ENCODE measurements around the gene SPOUT1.

Gene SPOUT1

DNA sequence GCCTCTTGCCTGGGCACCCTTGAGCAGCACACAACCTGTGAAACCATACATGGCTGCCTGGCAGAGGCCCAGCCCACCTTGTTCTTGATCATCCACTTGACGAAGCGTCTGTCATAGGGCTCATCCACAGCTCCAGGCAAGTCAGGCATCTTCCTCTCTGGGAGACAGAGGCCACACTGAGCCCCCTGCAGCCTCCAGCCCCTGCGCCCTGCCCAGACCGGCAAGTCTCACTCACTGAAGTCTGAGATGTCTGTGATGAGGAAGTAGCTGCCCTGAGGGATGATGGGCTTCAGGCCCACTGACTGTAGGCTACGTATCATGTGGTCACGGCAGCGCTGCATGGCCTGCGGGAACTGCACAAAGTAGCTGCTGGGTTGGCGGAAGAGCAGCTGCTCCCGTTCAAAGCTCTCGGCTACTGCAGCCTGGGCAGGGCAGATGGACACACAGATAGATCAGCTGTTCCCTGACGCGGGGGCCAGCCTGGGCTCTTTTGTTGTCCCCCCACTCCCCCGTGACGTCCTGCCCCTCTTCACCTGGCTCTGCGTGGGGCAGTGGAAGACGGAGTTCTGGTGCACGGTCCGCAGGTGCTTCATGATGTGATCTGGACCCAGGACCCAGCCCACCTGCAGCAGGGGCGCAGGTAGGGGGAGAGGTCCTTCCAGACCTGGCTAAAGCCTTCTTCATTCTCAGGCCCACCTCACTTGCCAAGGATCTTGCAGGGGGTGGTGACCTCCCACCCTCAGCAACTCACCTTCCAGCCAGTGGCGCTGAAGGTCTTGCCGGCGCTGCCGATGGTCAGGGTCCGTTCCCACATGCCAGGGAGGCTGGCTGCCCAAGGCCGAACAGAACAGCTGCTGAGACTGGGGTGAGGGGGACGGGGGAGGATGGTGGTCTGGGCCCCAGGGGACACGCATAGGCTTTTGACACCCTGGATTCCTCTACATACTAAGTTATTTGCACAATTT is 5.9 kb upstream of the SPOUT1 start:
- DNase-seq, result no peak

- DNase-seq, result no peak
These were observed 4.1 kb upstream of the SPOUT1 start for GRCh38 chr9:128833696-128834095.

GRCh38 chr9:128828719-128829452 is 708 bp downstream of the SPOUT1 start:
- DNase-seq, result no peak

DNA sequence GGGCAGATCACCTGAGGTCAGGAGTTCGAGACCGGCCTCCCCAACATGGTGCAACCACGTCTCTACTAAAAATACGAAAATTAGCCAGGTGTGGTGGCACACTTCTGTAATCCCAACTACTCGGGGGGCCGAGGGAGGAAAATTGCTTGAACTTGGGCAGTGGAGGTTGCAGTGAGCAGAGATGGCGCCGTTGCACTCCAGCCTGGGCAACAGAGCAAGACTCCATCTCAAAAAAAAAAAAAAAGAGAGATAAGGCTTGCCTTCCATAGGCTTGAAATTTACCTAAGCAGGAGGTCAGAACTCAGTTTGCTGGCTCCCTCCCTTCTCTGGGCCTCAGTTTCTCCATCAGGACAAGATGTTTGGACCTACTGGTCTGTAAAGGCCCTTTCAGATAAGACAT is 1.3 kb downstream of the SPOUT1 start:
- no peak for DNase-seq

DNA sequence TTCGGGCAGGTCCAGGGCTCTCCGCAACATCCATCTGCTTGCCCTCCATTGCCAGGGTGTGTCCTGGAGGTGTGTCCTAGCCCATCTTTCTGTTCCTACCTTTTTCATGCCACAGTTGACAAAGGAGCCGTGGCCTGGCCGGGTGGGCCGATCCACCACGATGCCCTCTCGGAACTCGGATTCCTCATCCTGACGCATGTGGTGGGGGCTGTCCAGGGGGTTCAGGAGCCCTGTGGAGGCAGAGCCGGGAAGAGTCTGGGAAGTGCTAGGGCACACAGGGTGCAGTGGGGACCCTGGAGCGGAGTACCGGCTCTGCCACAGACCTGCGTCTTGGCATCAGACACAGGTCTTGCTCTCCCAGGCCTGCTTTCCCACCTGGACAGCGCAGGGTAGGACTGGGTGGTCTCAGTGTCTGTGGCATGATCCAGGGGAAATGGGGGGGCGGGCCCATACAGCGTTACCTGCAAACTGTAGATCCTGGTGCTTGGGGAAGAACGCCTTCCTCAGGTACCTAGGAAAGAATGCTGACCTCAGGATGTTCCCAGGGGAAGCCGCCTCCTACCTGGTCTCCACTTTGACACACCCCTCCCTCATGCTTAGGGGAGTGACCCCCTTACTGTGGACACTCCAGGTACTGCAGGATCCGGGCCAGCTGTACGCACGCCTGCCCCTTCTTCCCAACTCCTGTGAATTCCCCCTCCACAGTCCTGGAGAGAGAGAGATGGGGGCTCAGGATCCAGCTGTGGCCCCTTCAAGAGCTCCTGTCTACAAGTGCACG is 3.5 kb downstream of the SPOUT1 start:
- no peak for DNase-seq

DNA sequence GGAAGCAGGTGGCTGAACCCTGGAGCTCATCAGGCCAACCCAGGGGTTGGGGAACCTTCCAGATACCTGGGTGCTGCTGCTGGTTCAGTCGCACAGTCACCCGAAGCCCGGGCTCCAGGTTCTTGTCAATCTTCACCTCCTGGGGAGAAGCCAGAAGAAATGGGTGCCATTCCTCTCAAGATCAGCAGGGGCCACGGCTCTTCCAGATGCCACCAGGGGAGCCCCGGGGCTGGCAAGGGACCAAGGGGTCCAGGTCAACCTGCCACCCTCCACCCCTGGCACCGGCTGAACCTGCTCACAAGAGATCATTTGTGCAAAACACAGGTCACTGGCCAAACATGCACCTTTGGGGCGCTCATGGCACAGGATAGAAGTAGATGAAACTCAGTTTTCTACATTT is 4.7 kb downstream of the SPOUT1 start:
- DNase-seq, result no peak

- DNase-seq, result no peak
These were observed 5.6 kb downstream of the SPOUT1 start for GRCh38 chr9:128823903-128824406.

DNA sequence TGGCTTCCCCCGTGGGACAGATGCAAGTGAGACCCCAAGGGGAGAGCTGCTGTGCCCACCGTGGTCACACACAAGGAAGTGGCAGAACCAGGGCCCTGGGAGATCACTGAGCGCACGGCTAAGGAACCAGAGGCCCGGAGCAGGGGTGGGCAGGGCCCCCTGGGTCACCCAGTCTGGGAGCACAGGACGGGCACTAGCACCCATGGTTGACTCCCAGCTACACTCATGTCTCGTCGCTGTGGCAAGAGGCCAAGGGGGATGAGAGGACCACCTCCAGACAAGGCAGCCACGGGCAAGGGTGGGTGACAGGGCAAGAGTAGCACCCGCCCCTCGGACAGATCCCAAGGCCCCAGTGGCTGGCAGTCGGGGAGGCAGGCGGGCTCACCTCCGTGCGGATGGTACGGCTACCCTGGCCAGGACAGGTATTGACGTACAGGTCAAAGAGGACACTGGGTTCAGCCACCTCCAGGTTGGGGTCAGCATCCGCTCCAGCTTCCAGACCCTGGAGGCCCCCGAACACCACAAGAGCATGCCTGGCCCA is 6.2 kb downstream of the SPOUT1 start:
- no peak for DNase-seq

GRCh38 chr9:128822407-128823042 is 7.1 kb downstream of the SPOUT1 start:
- DNase-seq, result no peak

DNA sequence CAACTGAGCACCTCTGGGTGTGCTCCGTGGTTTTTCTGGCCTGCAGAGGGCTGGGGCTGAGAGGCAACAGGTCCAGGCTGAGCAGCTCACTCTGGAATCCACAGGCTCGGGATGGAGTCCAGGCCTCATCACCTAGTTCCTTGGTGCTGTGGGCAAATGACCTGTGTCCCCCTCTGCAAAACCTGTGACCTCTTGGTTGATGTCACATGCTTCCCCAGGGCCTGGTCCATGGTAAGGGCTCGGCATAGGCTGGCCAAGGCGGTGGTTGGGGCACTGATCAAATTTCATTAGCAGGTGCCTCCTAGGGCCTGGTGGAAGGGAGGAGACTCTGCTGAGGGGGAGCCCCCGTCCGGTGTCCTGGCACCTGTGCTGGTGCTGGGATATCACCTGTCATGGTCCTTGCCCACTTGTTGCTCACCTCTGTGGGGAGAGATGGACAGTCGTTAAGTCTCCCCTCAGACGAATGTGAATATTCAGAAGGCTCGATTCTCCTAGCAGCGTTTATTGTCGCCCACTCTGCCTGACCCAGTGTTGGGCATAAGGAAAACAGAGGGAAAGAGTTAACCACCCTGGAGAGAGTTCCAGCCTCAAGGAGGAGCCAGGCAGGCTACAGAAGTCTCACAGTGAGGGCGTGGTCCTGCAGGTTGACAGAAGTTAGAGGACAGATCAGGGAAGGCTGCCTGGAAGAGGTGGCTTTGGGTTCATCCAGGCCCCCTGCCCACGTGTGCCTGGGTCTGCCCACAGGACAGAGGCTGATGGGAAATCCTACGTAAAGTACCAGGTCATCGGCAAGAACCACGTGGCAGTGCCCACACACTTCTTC is 7.8 kb downstream of the SPOUT1 start:
- DNase-seq, result no peak

- DNase-seq, result no peak
These were observed 8.7 kb downstream of the SPOUT1 start for GRCh38 chr9:128820665-128821583.

- no peak for DNase-seq
These were observed 9.6 kb downstream of the SPOUT1 start for GRCh38 chr9:128819716-128820664.

DNA sequence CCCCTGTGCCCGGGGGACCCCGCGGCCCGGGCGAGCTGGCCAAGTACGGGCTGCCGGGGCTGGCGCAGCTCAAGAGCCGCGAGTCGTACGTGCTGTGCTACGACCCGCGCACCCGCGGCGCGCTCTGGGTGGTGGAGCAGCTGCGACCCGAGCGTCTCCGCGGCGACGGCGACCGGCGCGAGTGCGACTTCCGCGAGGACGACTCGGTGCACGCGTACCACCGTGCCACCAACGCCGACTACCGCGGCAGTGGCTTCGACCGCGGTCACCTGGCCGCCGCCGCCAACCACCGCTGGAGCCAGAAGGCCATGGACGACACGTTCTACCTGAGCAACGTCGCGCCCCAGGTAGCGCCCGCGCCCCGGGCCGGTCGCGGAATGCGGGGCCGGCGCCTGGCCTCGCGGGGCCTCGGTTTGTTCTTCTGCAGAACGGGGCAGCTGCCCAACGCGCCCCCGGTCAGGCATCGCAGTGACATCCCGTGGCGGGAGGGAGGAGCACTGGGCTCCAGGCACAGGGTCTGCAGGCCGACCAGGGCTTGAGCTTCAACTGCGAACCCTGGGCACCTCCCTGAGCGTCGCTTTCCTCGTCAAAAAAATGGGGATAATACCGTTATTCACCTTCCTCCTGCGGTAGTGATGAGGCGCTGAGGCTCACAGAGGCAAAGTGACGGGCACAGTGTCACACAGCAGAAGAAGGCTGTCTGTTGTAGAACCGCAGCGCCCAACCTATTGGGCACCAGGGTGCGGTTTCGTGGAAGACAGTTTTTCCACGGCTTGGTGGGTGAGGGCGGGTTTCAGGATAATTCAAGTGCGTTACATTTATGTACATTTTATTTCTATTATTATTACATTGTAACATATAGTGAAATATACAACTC is 10.5 kb downstream of the SPOUT1 start:
- DNase-seq, result peak; percentile 51

DNA sequence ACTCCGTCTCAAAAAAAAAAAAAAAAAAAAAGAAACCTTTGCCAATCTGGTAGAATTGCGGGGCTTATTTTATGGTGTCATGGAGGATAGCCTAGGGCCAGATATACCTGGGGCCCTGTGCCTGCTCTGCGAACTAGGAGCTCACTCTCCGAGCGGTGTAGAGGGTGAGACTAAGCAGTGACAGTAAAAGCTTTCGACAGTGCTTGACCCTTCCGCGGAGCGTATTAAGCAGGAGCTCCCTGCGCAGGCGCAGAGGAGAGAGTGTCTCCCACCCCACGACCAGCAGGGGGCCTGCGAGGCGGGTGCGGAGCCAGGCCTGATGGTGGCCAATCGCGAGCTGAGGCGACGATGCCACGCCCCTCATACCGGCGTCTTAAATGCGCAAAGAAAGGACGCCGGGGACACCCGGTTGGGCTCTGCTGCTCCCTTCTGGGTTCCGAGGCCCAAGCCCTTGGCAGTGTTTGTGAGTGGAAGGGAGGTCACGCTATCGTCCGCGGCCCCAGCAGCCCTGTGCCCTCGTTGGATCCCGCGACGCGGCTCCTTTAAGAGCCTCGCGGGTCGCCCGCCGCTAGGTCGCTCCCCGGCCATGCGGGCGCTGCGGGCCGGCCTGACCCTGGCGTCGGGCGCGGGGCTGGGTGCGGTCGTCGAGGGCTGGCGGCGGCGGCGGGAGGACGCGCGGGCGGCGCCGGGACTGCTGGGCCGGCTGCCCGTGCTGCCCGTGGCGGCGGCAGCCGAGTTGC is 11.3 kb downstream of the SPOUT1 start, which contains the start of gene ENDOG:
TSS of gene ENDOG (plus strand) at position 402 of the 740 bp plus-strand sequence. CDS start at position 587, 185 bp downstream.
- peak; percentile 98 for DNase-seq

DNA sequence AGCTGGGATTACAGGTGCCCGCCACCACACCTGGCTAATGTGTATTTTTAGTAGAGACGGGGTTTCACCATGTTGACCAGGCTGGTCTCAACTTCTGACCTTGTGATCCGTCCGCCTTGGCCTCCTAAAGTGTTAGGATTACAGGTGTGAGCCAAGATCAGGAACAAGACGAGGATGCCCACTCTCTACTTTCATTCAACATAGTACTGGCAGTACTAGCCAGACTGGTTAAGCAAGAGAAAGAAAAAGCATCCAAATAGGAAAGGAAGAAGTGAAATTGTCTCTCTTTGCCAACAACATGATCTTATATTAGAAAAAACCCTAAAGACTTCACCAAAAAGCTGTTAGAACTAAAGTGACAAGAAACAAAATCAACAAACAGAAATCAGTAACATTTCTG is 18.7 kb downstream of the SPOUT1 start:
- no peak for DNase-seq

DNA sequence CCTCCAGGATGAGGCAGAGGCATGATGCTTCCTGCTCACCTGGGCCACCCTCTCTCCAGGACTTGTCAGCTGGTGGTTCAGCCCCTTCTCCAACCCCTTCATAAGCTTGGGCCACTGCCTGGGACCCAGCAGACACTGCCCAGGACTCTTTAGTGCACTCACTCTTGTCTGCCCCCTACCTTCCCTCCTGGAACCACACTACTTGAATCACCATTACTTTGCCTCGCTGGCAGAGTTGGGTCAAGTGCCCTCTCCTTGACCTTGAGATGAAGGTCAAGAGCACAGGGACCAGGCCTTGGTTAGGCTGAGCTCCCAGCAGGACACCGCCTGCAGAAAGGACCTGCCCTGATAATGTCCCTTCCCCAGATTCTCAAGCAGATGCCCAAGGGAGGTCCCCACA is 19.8 kb downstream of the SPOUT1 start:
- DNase-seq, result no peak

- no peak for DNase-seq
These were observed 20.5 kb downstream of the SPOUT1 start for GRCh38 chr9:128809036-128809599.

All from activated CD4-positive, alpha-beta T cell treated with anti-CD3 and anti-CD28 coated beads for 48 hours (primary cell).